Endothelial cell of hepatic sinusoid (primary cell): ENCODE measurements around the gene COL4A2.

Source experiments
- in situ Hi-C: cut with HindIII; loops from 2 replicates; pipeline ENCODE4 v1.10.0; 2017; ENCODE audit warnings: low sequenced_read_pairs

Gene COL4A2

DNA sequence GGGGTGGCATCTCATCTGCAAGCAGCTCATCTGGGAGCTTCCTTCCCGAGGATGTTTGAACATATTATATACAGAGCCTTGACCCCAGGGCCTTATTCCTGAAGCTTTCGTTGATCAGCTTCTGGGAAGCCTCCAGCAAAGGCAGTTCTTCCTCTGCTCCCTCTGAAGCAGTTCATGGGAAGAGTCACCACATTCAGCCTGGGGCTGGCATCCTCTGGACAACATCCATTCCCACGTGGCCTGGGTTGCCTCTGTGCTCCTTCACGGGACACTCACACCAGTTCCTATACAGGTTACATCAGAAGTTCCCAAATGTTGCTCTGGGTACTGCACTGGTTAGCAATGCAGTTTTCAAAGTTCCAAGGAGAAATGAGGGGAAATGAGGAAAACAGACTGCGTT is 29.6 kb downstream of the COL4A2 start:
- in situ Hi-C loops: no loop called here

GRCh38 chr13:110337247-110337646 is 30.2 kb downstream of the COL4A2 start:
- in situ Hi-C loops: no loop called here

DNA sequence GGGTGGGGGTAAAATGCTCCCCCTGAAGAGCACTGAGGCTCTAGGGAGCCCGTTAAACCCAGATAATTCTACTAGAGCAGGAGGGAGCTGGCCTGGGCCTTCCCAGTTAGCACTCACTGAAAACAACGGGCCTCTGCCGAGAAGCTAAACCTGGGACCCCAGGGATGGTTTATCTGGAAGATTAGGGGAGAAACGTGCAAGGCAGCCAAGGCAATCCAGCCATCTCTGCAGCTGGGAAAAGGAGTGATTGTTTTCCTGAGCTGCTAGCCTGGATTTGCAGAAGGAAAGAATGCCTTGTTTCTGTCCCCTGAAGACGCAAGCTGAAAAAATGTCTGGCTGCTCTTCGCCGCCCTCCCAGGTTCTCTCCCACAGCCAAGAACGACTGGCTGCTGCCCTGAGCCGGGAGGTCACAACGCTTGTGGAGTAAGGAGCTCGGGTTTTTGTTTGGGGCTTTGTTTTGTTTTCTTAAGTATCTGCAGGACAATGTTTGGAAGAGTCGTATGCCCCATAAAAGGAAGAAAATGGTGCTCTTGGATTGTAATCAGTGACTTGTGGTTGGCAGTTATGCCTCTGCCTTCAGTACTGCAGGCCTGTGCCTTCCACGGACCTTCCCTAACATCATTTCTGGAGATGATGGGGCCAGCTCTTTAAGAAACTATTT is 31.5 kb downstream of the COL4A2 start:
- in situ Hi-C loops: no loop called here

DNA sequence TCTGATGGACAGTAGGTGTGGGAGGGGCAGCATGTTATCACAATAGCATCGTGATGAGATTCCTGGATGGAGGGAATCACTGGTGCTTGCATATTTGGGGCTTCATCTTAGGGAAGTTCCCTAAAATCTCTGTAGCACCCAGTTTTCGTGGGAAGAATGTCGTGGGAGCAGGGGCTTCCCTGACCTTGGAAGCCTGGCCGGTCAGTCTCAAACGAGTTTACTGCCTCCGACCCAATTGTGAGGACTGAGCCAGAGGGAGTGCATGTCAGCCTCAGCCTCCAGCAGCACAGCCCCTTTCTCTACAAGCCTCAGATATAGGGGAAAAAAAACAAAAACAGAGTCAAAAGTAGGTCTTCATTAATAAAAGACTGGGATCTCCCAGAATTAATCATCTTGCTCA is 32.2 kb downstream of the COL4A2 start:
- in situ Hi-C loops: no loop called here

DNA sequence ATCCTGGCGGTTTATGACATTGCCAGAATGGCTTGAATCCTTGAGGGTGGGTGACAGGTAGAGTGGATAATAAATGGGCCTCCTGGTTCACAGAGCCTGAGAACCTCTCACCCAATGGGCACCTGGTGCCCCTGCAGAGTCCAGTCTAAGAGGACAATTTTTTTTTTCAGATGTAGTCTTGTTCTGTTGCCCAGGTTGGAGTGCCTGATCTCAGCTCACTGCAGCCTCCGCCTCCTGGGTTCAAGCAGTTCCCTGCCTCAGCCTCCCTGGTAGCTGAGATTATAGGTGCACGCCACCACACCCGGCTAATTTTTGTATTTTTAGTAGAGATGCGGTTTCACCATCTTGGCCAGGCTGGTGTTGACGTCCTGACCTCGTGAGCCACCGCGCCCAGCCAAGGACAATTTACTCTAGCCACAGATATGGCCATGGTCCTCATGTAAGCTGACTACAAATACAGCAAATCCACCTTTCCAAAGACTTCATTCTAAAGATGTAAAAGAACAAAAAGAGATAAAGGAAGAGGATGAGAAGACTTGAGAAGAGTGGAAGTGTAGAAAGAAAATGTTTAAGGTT is 33.0 kb downstream of the COL4A2 start:
- in situ Hi-C loops: no loop called here

- in situ Hi-C loops: no loop called here
Measured at GRCh38 chr13:110340812-110341444, 33.8 kb downstream of the COL4A2 start.

DNA sequence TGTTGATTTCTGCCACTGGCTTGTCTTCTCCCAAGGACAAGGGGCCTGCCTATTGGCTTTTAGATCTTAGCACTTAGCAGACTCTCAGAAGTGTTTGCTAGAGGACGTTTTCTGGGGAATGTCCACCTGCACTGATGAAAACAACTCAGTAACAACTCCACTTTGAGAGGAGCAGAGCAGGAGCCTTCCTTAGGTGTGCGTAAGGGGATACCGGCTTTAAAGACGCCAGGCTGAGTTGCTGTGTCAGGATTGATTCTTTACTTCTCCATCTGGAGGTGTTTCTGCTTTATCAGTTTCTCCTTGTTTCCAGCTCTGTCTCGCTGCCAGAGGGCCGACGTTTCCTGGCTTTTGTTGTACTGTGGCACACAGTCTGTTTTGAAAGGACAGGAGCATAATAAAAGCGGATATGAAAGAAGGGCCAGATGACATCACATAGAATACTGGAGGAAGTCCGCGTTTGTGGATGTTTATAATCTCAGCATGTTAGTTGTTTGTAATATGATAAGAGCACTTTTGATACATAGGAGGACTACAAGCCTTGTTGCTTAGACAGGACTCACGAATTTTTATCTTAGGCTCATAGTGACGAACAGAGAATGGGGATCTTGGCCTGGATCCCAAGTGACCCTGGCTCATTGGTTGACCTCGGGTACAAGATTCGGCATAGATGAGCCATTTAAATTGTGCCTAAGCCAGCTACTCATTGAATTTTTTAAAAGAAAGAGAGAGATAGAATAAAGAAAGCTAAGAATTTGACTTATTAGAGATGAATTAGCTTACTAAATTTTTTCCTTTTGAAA is 34.6 kb downstream of the COL4A2 start:
- in situ Hi-C loops: no loop called here

- in situ Hi-C loops: no loop called here
Measured at GRCh38 chr13:110342474-110342873, 35.4 kb downstream of the COL4A2 start.

DNA sequence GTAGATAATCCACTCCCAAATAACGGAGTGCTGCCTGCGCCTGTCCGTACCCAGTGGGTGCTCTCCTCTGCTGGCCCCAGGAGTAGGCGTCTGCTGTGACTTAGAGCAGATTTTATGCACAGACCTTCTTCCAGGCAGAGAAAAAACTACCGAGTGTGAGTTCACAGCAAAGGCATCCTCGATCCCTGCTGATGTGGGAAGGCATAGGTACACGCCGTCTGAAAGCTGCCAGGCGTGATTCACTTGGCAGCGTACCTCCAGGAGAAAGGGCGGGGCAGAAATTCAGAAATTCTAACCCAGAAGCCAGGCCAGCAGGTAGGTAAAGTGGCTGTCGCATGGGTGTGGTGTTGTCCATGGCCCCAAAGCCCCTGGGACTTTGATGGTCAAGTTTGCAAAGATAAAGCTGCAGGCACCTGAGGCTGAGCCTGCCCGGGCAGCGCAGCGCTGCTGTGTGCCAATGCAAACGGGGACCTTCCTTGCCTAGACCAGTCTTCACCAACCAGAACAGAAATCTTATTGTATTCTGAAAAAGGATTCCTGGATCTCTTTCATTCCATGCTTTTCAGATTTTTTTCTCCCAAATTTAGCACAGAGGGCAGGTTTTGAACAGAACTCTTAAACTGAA is 36.3 kb downstream of the COL4A2 start:
- in situ Hi-C loops: no loop called here

DNA sequence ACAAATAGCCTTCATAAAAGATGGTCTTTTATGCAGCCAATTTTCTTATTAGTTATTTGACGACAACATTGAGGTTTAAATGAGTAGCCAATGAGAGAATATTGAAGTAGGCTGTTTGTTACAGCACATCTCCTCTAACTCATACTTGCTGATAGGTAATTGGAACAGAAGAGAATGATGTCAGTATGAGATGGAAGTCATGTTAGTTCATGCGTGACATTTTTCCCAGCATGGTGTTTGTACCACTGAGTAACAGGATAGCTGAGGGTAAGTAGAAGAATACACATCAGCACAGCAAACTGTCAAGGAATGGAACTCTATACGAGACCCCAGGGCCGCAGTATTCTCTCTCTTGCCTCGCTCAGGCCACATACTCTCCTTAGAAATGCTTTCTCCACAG is 37.2 kb downstream of the COL4A2 start:
- in situ Hi-C loops: no loop called here

DNA sequence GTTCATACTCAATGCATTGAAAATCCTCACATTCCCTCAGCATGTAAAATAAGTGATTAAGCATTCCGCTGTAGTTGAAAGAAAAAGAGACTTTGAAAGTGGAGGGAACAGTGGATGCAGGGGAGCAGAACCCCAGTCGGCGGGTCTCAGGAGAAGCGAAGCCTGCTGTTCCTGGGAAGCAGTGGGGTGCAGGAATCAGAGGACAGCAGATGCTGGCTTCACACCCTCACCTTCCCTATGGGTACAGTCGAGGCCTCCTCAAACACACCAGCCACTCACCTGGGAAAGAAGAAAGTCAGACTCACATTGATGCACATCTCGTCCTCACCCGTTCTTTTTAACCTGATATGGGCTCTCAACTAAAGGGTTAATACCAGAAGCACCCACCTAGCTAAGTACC is 38.2 kb downstream of the COL4A2 start:
- in situ Hi-C loops: no loop called here

DNA sequence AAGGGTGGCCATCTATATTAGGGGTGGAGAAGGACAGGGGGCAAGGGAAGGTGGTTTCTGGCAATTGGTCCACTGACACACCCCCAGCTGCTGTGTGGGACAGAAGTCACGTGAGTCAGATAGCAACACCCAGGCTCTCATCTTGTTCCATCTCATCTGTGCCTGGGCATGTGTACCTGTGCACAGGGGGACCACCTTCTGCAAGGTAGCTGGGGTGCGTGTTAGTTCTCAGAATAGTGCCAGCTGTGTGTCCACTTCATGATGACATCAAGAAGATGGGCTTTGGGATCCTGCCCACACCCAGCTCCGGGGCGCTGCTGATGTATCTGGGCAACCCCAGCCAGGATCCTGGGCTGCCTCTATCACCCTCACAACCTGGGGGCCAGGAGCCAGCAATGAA is 38.6 kb downstream of the COL4A2 start:
- in situ Hi-C loops: no loop called here

- in situ Hi-C loops: no loop called here
Measured at GRCh38 chr13:110346661-110347067, 39.6 kb downstream of the COL4A2 start.

- in situ Hi-C loops: no loop called here
Measured at GRCh38 chr13:110347088-110347487, 40.0 kb downstream of the COL4A2 start.

- in situ Hi-C loops: no loop called here
Measured at GRCh38 chr13:110347535-110348308, 40.6 kb downstream of the COL4A2 start.

- in situ Hi-C loops: no loop called here
Measured at GRCh38 chr13:110348309-110349105, 41.4 kb downstream of the COL4A2 start.

DNA sequence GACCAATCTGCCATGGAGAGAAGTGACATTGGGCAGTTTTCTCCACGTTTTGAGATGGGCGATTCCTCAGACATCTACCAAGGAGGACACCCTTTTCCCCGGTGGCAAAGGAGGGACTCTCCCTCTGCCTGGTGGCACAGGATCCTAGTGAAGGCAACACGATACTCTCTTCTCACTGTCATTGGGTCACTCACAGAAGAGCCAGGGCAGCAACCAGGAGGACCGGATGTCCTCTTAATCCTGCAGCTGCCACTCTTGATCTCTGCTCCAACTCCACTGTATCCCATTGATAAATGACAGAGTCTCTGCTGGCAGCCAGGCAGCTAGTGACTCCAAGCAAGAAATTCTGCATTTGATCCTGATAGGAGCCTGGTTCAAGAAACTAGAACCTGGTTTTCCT is 42.2 kb downstream of the COL4A2 start:
- in situ Hi-C loops: no loop called here

GRCh38 chr13:110350049-110350448 is 43.0 kb downstream of the COL4A2 start:
- in situ Hi-C loops: no loop called here

DNA sequence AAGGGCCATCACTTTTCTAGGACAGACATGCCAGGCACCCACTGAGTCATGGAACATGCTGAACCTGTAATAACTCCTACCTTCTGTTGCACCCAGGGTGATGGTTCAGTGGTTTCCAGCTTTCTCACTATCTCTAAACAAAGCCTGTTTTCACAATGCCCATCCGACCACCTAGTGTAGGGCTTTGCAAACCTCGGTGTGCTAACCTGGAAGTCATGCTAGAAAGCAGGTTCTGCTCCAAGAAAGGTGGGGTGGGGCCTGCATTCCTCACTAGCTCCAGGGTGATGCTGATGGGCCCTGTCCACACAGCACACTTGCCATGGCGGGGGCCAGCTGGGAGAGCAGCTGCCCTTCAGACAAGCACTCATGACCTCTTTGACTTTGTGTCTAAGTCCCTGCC is 43.4 kb downstream of the COL4A2 start:
- in situ Hi-C loops: no loop called here
